ENCODE measurements around the gene EIF5AL1.

The EIF5AL1 gene

DNA sequence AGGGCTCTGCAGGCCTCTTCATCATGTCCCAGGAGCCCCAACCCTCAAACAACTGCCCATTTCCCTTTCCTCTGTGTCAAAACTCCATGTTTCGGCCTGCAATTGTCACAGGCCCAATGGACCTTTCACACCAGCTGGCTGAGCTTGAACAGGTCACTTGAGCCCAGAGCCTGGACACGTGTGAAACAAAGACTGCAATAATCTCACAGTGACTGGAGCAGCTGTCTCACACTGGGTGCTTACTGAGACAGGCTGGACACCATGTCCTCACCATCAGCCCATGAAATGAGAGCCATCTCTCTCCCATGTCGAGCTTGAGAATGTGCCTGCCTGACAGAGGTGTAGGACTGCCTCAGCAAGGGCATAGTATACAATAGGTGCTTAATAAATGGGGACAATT lies 19.5 kb upstream of the EIF5AL1 start:
- Histone ChIP-seq H2AFZ (ENCODE audit: low read depth, low read length, severe bottlenecking) (no peak overlapping the region), H3K27me3 (ENCODE audit: low read length) (no peaks in the 10 kb centered on the region), H3F3A (ENCODE audit: insufficient read depth) (no peaks in the 10 kb centered on the region), H3K9me3 (ENCODE audit: insufficient read depth, low read length) (no peaks in the 10 kb centered on the region), H3K9me2 (replicated peaks; ENCODE audit: insufficient read depth, low read length) (no peaks in the 10 kb centered on the region), H3K27ac (ENCODE audit: low read depth, low read length) (no peak overlapping the region), H3K36me3 (ENCODE audit: low read length) (no peaks in the 10 kb centered on the region), H3K79me2 (ENCODE audit: insufficient read depth, low read length) (no peaks in the 10 kb centered on the region), H3K9ac (ENCODE audit: low read length) (no peak overlapping the region), H4K20me1 (ENCODE audit: low read depth, low read length) (no peaks in the 10 kb centered on the region), H3K4me3 (ENCODE audit: insufficient read depth, low read length, poor library complexity, severe bottlenecking) (no peak overlapping the region), H3K4me2 (ENCODE audit: low read depth, low read length, poor library complexity, severe bottlenecking) (no peak overlapping the region)
- no peak for TF ChIP-seq EZH2phosphoT487 (conservative IDR thresholded peaks at IDR 0.05; ENCODE audit: low read length)
- TF ChIP-seq, protein P1, sequence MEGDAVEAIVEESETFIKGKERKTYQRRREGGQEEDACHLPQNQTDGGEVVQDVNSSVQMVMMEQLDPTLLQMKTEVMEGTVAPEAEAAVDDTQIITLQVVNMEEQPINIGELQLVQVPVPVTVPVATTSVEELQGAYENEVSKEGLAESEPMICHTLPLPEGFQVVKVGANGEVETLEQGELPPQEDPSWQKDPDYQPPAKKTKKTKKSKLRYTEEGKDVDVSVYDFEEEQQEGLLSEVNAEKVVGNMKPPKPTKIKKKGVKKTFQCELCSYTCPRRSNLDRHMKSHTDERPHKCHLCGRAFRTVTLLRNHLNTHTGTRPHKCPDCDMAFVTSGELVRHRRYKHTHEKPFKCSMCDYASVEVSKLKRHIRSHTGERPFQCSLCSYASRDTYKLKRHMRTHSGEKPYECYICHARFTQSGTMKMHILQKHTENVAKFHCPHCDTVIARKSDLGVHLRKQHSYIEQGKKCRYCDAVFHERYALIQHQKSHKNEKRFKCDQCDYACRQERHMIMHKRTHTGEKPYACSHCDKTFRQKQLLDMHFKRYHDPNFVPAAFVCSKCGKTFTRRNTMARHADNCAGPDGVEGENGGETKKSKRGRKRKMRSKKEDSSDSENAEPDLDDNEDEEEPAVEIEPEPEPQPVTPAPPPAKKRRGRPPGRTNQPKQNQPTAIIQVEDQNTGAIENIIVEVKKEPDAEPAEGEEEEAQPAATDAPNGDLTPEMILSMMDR (IDR thresholded peaks at IDR 0.05; ENCODE audit: insufficient read depth, low read length, poor library complexity, severe bottlenecking): no peak

DNA sequence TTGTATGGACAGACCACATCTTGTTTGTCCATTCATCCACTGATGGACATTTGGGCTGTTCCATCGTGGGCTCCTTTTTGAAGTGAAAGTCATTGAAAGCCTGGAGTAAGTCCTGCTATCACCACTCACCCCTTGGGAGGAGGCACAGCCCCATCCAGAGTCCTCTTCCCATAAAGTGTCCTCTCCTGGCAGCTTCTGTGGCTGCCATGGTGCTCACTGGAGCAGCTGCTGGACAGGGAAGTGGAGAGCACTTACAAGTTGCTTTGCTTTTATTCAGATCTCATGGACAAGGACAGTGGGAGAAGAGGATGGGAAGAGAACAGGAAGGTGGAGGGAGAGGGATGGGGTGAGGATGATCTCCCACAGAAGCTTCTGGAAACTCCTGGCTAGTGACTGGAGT lies 18.5 kb upstream of the EIF5AL1 start:
- Histone ChIP-seq H3K9ac (ENCODE audit: low read length) (no peak overlapping the region), H3K79me2 (ENCODE audit: insufficient read depth, low read length) (no peaks in the 10 kb centered on the region)
- TF ChIP-seq, protein P1 (IDR thresholded peaks at IDR 0.05; ENCODE audit: insufficient read depth, low read length, poor library complexity, severe bottlenecking): no peak
- no peak for TF ChIP-seq EZH2phosphoT487 (conservative IDR thresholded peaks at IDR 0.05; ENCODE audit: low read length)

DNA sequence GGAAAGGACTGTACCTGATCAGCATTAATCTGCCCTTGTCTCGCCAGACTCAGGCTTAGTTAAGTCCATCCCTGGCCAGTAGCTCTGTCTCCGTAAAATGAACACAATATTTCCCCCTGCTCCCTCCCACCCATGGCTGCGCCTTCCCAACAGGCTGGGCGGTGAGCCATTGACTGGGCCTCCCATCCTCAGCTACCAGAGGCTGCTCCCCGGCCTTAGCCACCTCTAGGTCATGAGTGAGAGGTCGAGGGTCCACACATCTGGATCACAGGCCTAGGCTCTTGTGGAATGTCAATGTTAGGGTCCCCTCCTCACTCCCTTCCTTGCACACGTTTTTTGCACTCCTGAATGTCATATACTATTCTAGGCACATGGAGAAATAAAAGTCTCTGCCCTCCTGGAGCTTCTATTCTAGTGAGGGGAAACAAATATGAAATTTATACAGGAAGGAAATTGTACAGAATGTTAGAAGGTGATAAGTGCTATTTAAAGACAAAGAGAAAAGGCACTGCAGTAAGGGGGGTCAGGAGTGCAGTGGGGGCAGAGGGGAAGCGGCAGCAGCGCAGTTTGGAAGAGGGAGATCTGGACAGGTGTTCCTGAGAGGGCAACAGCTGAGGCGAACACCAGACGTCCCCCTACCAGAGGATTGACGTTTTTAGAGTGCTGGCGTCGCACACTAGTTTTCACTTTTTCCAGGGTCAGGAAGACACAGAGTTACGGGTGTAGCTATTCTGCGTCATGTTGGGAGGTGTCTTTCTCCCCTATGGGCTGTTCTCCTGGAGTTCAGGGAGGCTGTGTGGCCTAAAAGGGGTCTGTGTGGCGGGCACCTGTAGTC lies 17.2 kb upstream of the EIF5AL1 start:
- H4K20me1 ChIP-seq (ENCODE audit: low read depth, low read length): no peaks in the 10 kb centered on the region
- no peak overlapping the region for H3K9ac ChIP-seq (ENCODE audit: low read length)
- H3K4me2 ChIP-seq (ENCODE audit: low read depth, low read length, poor library complexity, severe bottlenecking): no peak overlapping the region

More for the DNA sequence above, 18.5 kb upstream of the EIF5AL1 start:
- Histone ChIP-seq H3K27me3 (ENCODE audit: low read length) (no peaks in the 10 kb centered on the region), H3K4me2 (ENCODE audit: low read depth, low read length, poor library complexity, severe bottlenecking) (no peak overlapping the region), H2AFZ (ENCODE audit: low read depth, low read length, severe bottlenecking) (no peak overlapping the region), H3K27ac (ENCODE audit: low read depth, low read length) (no peak overlapping the region), H3K9me3 (ENCODE audit: insufficient read depth, low read length) (no peaks in the 10 kb centered on the region), H3K9me2 (replicated peaks; ENCODE audit: insufficient read depth, low read length) (no peaks in the 10 kb centered on the region), H3K4me3 (ENCODE audit: insufficient read depth, low read length, poor library complexity, severe bottlenecking) (no peak overlapping the region), H4K20me1 (ENCODE audit: low read depth, low read length) (no peaks in the 10 kb centered on the region), H3F3A (ENCODE audit: insufficient read depth) (no peaks in the 10 kb centered on the region), H3K36me3 (ENCODE audit: low read length) (no peaks in the 10 kb centered on the region)

More for the DNA sequence above, 17.2 kb upstream of the EIF5AL1 start:
- no peaks in the 10 kb centered on the region for H3K9me2 ChIP-seq (replicated peaks; ENCODE audit: insufficient read depth, low read length)
- H3F3A ChIP-seq (ENCODE audit: insufficient read depth): no peaks in the 10 kb centered on the region
- H3K79me2 ChIP-seq (ENCODE audit: insufficient read depth, low read length): no peaks in the 10 kb centered on the region
- no peak overlapping the region for H3K27ac ChIP-seq (ENCODE audit: low read depth, low read length)
- H3K9me3 ChIP-seq (ENCODE audit: insufficient read depth, low read length): no peaks in the 10 kb centered on the region
- H3K27me3 ChIP-seq (ENCODE audit: low read length): no peaks in the 10 kb centered on the region
- H3K36me3 ChIP-seq (ENCODE audit: low read length): no peaks in the 10 kb centered on the region
- no peak overlapping the region for H2AFZ ChIP-seq (ENCODE audit: low read depth, low read length, severe bottlenecking)
- no peak overlapping the region for H3K4me3 ChIP-seq (ENCODE audit: insufficient read depth, low read length, poor library complexity, severe bottlenecking)
- TF ChIP-seq, protein P1 (IDR thresholded peaks at IDR 0.05; ENCODE audit: insufficient read depth, low read length, poor library complexity, severe bottlenecking): no peak
- TF ChIP-seq EZH2phosphoT487 (conservative IDR thresholded peaks at IDR 0.05; ENCODE audit: low read length): no peak

All from SU-DHL-6 (cell line).